Neuronal stem cell (in vitro differentiated cells): ENCODE data around the gene ARRDC1.
"Not testable (repeated sequence)": the region's sequence is repeated elsewhere in the genome, so short reads cannot be mapped to it uniquely, and the experiment has no call there.

ENCODE experiments used
- DNase-seq: peaks from one replicate; pipeline ENCODE4 v3.0.0-alpha.2; 2013; ENCODE audit warnings: low spot score
- H2AFZ ChIP-seq: one replicate; pipeline ENCODE4 v1.6.1; 2013; ENCODE audit warnings: mild to moderate bottlenecking, low read length, inconsistent platforms
- H2AK5ac ChIP-seq: 2 replicates; pipeline ENCODE4 v1.6.1; 2013; ENCODE audit warnings: low read depth, mild to moderate bottlenecking, inconsistent platforms, low read length, moderate library complexity, mixed read lengths
- H2BK120ac ChIP-seq: 2 replicates; pipeline ENCODE4 v1.6.1; 2013; ENCODE audit warnings: low read depth, mild to moderate bottlenecking, inconsistent platforms, low read length, moderate library complexity, mixed read lengths
- H2BK12ac ChIP-seq: one replicate; pipeline ENCODE4 v1.6.1; 2013; ENCODE audit warnings: low read length, inconsistent platforms
- H2BK15ac ChIP-seq: 2 replicates; pipeline ENCODE4 v1.6.1; 2013; ENCODE audit warnings: mild to moderate bottlenecking, low read length, inconsistent platforms, mixed read lengths
- H2BK5ac ChIP-seq: one replicate; pipeline ENCODE4 v1.6.1; 2013; ENCODE audit warnings: inconsistent platforms, mild to moderate bottlenecking, low read length, moderate library complexity
- H3K14ac ChIP-seq: one replicate; pipeline ENCODE4 v1.6.1; 2013; ENCODE audit warnings: low read length, inconsistent platforms
- H3K18ac ChIP-seq: 2 replicates; pipeline ENCODE4 v1.6.1; 2013; ENCODE audit warnings: low read length, inconsistent platforms
- H3K23ac ChIP-seq: 2 replicates; pipeline ENCODE4 v1.6.1; 2013; ENCODE audit warnings: low read depth, mild to moderate bottlenecking, mixed read lengths, low read length, inconsistent platforms; ENCODE audit not compliant: poor library complexity
- H3K27ac ChIP-seq: replicated peaks from 3 replicates; pipeline ENCODE4 v1.5.1; 2013; ENCODE audit warnings: low read length, inconsistent platforms
- H3K27me3 ChIP-seq, 3 experiments: 2 replicates each; pipeline ENCODE4 v1.6.1; 2013; ENCODE audit warnings: low read length in 3 of 3, mild to moderate bottlenecking in 2 of 3, inconsistent platforms in 1 of 3, low read depth in 1 of 3, mixed read lengths in 1 of 3, moderate library complexity in 1 of 3; ENCODE audit not compliant: control insufficient read depth in 3 of 3, insufficient read depth in 3 of 3
- H3K36me3 ChIP-seq, 2 donors: replicated peaks in 1 of 2; 2 replicates each; pipeline ENCODE4 v1.6.1; 2013; ENCODE audit warnings: low read length in 2 of 2; ENCODE audit not compliant: control insufficient read depth in 2 of 2, insufficient read depth in 2 of 2
- H3K4ac ChIP-seq: 2 replicates; pipeline ENCODE4 v1.6.1; 2013; ENCODE audit warnings: inconsistent platforms, mild to moderate bottlenecking, low read length, moderate library complexity
- H3K4me1 ChIP-seq, 2 donors: 1 replicate in 1 of 2; 2 replicates in 1 of 2; pipeline ENCODE4 v1.6.1; 2013; ENCODE audit warnings: low read length in 2 of 2, low read depth in 1 of 2; ENCODE audit not compliant: control insufficient read depth in 2 of 2, insufficient read depth in 1 of 2
- H3K4me2 ChIP-seq: one replicate; pipeline ENCODE4 v1.6.1; 2013; ENCODE audit warnings: mild to moderate bottlenecking, low read length, inconsistent platforms; ENCODE audit not compliant: insufficient read depth, poor library complexity, severe bottlenecking
- H3K4me3 ChIP-seq, 2 donors: 2 replicates each; pipeline ENCODE4 v1.5.1; 2013; ENCODE audit warnings: low read length in 2 of 2, mild to moderate bottlenecking in 2 of 2, inconsistent platforms in 1 of 2, moderate library complexity in 1 of 2
- H3K79me1 ChIP-seq: one replicate; pipeline ENCODE4 v1.6.1; 2013; ENCODE audit warnings: low read depth, mild to moderate bottlenecking, inconsistent platforms, low read length, moderate library complexity
- H3K9ac ChIP-seq: one replicate; pipeline ENCODE4 v1.6.1; 2013; ENCODE audit warnings: mild to moderate bottlenecking, low read depth, low read length, inconsistent platforms; ENCODE audit not compliant: poor library complexity
- H3K9me3 ChIP-seq, 2 donors: replicated peaks in 1 of 2; 2 replicates each; pipeline versions ENCODE3 to v1.6.1; 2013; ENCODE audit warnings: low read length in 2 of 2, mild to moderate bottlenecking in 2 of 2, inconsistent platforms in 1 of 2, low read depth in 1 of 2, mixed read lengths in 1 of 2, moderate library complexity in 1 of 2; ENCODE audit not compliant: control insufficient read depth in 2 of 2, insufficient read depth in 1 of 2
- H4K8ac ChIP-seq: one replicate; pipeline ENCODE4 v1.6.1; 2013; ENCODE audit warnings: low read depth, mild to moderate bottlenecking, inconsistent platforms, low read length, moderate library complexity
- H4K91ac ChIP-seq: one replicate; pipeline ENCODE4 v1.6.1; 2013; ENCODE audit warnings: low read length, low read depth, mild to moderate bottlenecking, inconsistent platforms; ENCODE audit not compliant: poor library complexity
- WGBS, 2 donors: extraction: QIAGEN DNeasy Blood & Tissue Kit; methylation state at CpG; one replicate each; pipeline ENCODE4 v1.1.7; 2013; ENCODE audit warnings: missing lambda C conversion rate in 2 of 2, mixed read lengths in 1 of 2; ENCODE audit not compliant: insufficient read length in 2 of 2, insufficient replicate concordance in 1 of 2; ENCODE audit errors: extremely low coverage in 2 of 2; 5-methylcytosine and 5-hydroxymethylcytosine counted together

The ARRDC1 gene

GRCh38 chr9:137564817-137565411 lies 40.6 kb upstream of the ARRDC1 start:
- no CpG with 5 or more reads among the region's 18 CpGs for WGBS, 2 donors
- no peak overlapping the region for H3K4me2 ChIP-seq
- no peak overlapping the region for H3K4me3 ChIP-seq
- peaks cover 25 to 49% of the 10 kb centered on the region in 2 donors for H3K36me3 ChIP-seq
- H2BK15ac ChIP-seq: no peak overlapping the region
- no peaks in the 10 kb centered on the region for H3K4me1 ChIP-seq
- no peak overlapping the region for H3K14ac ChIP-seq
- peaks cover 5% of the 10 kb centered on the region for H3K79me1 ChIP-seq
- H3K4ac ChIP-seq: no peak overlapping the region
- H3K27ac ChIP-seq: no peak overlapping the region
- no peaks in the 10 kb centered on the region for H3K27me3 ChIP-seq
- no peak overlapping the region for H4K8ac ChIP-seq
- H2BK120ac ChIP-seq: no peak overlapping the region
- no peak for DNase-seq
- H2AFZ ChIP-seq: no peak overlapping the region
- H3K23ac ChIP-seq: no peak overlapping the region
- H3K9me3 ChIP-seq: peaks cover 0 to 2% of the 10 kb centered on the region in 2 donors
- no peak overlapping the region for H3K18ac ChIP-seq
- no peak overlapping the region for H2BK5ac ChIP-seq
- H4K91ac ChIP-seq: no peak overlapping the region
- H2BK12ac ChIP-seq: no peak overlapping the region
- H3K9ac ChIP-seq: no peak overlapping the region
- no peak overlapping the region for H2AK5ac ChIP-seq

- H3K14ac ChIP-seq, H3K23ac ChIP-seq, H3K4ac ChIP-seq, H3K9me3 ChIP-seq, H3K4me1 ChIP-seq, H3K9ac ChIP-seq, H3K4me3 ChIP-seq, DNase-seq, H4K91ac ChIP-seq, H4K8ac ChIP-seq, H3K18ac ChIP-seq, H2AK5ac ChIP-seq, H2BK5ac ChIP-seq, H2BK120ac ChIP-seq, H3K4me2 ChIP-seq, H2BK15ac ChIP-seq, H3K27me3 ChIP-seq, H3K27ac ChIP-seq, H2BK12ac ChIP-seq, H2AFZ ChIP-seq: not testable (repeated sequence)
- H3K79me1 ChIP-seq: peaks cover 16% of the 10 kb centered on the region
- no CpG with 5 or more reads among the region's 5 CpGs for WGBS, 2 donors
- peaks cover 34 to 45% of the 10 kb centered on the region in 2 donors for H3K36me3 ChIP-seq
Measured at GRCh38 chr9:137568445-137568844, 37.0 kb upstream of the ARRDC1 start.

GRCh38 chr9:137569609-137570203 lies 35.8 kb upstream of the ARRDC1 start:
- Histone ChIP-seq H3K23ac (no peak overlapping the region), H3K14ac (peak overlapping the region; percentile 44), H2AFZ (no peak overlapping the region), H3K4ac (no peak overlapping the region), H4K8ac (no peak overlapping the region), H2BK15ac (no peak overlapping the region), H3K27ac (no peak overlapping the region), H3K4me1 (no peaks in the 10 kb centered on the region), H4K91ac (no peak overlapping the region), H3K4me3 (peak overlapping the region in 1 of 2 donors; percentile 33), H3K9ac (no peak overlapping the region), H3K27me3 (no peaks in the 10 kb centered on the region), H2BK120ac (no peak overlapping the region), H2BK12ac (no peak overlapping the region), H2AK5ac (no peak overlapping the region), H3K9me3 (no peaks in the 10 kb centered on the region), H2BK5ac (no peak overlapping the region), H3K18ac (no peak overlapping the region), H3K79me1 (peaks cover 16% of the 10 kb centered on the region), H3K36me3 (peaks cover 31 to 45% of the 10 kb centered on the region in 2 donors), H3K4me2 (no peak overlapping the region)
- no peak for DNase-seq
- 100% methylated on average over 4 of the region's 5 CpGs; no CpG with 5 or more reads in 1 of the 2 donors for WGBS, 2 donors

GRCh38 chr9:137570566-137570965 lies 34.9 kb upstream of the ARRDC1 start:
- Histone ChIP-seq H2AK5ac (no peak overlapping the region), H3K27ac (no peak overlapping the region), H3K9me3 (no peaks in the 10 kb centered on the region), H4K8ac (no peak overlapping the region), H4K91ac (no peak overlapping the region), H3K27me3 (no peaks in the 10 kb centered on the region), H3K79me1 (peaks cover 18% of the 10 kb centered on the region), H3K23ac (no peak overlapping the region), H2BK5ac (no peak overlapping the region), H2AFZ (no peak overlapping the region), H3K4me1 (no peaks in the 10 kb centered on the region), H2BK12ac (no peak overlapping the region), H3K14ac (no peak overlapping the region), H3K4me2 (no peak overlapping the region), H2BK120ac (no peak overlapping the region), H3K36me3 (peaks cover 36 to 50% of the 10 kb centered on the region in 2 donors), H3K18ac (no peak overlapping the region), H3K9ac (no peak overlapping the region), H2BK15ac (no peak overlapping the region), H3K4me3 (no peak overlapping the region), H3K4ac (no peak overlapping the region)
- WGBS, 2 donors: no CpG with 5 or more reads among the region's 3 CpGs
- no peak for DNase-seq
